ENCODE results near the gene TRPV3.
"Not testable (repeated sequence)": the region's sequence is repeated elsewhere in the genome, so short reads cannot be mapped to it uniquely, and the experiment has no call there.

The TRPV3 gene

DNA sequence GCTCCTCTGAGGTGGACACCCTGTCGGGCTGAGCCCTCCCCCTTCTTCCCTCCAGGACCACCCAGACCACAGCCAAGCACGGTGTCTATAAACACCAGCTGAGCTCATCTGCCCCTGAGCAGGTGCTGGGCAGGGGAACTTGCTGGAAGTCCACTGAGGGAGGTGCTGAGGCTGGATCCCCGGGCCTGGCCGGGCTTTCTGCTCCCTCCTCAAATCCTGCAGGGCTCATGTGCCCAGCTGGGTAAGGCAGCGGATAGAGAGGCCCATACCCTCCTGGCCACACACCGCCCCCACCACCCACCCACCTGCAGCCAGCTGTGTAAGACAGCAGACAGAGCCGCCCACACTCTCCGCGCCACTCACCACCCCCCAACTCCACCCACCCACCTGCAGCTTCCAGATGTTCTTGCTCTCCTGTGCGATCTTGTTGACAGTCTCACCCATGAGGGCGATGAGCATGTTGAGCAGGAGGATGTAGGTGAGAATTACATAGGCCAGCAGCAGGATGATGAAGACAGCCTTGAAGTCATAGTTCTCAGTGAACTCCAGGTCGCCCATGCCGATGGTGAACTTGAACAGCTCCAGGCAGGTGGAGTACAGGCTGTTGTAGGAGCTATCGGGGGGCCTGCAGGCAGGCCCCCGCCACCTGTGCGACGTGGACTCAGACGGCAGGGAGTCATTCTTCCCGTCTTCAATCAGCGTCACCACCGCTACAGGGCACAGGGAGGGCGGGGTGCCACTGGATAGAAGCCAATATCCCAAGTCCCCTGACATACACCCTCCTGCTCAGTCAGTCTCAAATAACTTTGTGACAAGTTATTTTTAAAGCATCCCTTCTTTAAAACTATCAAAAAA, 15.9 kb upstream of the TRPV3 start:
- no peak for DNase-seq

DNA sequence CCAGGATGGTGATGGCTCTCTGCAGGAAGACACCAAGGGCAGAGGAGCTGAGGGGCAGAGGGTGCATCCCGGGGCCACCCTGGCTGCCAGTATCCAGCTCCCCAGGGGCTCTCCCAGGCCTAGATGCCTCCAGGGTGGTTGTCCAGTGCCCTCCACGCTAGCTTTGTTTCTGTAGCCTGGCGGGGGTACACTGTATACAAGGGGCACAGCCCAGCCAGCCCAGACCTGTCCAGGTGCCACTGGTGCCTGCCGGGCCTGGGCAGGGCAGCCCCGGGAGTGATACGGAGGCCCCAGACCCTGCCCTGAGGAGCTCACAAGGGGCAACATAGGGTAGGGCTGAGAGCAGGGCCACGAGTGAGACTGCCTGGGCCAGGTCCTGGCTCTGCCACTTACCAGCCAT, 14.6 kb upstream of the TRPV3 start:
- no peak for DNase-seq

DNA sequence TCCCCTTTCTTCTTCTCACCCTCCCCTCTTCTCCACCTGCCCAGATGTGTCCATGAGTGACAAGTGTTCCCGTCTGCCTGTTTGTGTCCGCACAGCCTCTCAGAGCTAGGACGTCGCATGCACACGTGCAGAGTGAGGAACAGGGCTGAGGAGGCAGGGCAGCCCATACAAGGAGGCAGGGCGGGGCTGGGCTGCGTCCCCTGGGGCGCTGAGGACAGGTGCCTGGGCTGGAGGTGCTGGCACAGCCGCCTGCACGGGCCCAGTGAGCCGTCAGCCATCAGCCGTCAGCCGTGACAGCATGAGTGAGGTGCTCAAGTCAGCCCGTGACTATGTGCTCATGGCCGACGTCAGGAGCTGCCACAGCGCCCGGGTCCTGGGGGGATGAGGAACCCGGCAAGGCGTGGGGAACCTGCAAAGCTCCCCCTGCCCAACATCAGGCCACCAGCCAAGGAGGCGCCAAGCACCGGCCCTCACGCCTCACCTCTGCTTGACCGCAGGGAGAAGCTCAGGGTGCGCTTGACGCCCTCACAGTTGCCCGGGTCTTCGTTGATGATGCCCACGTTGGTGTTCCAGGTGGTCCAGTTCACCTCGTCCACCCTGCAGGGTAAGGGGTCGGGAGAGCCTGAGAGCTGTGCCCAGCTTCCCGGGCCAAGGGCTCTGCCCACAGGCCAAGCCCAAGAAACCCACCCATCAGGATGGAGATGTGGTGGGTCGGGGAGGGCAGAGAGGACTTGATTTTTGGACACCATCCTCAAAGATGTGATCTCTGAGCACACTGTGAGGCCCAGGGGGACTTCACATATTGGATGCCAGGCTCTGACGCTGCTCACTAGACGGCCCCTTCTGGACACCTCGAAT, 13.7 kb upstream of the TRPV3 start:
- no peak for DNase-seq

DNA sequence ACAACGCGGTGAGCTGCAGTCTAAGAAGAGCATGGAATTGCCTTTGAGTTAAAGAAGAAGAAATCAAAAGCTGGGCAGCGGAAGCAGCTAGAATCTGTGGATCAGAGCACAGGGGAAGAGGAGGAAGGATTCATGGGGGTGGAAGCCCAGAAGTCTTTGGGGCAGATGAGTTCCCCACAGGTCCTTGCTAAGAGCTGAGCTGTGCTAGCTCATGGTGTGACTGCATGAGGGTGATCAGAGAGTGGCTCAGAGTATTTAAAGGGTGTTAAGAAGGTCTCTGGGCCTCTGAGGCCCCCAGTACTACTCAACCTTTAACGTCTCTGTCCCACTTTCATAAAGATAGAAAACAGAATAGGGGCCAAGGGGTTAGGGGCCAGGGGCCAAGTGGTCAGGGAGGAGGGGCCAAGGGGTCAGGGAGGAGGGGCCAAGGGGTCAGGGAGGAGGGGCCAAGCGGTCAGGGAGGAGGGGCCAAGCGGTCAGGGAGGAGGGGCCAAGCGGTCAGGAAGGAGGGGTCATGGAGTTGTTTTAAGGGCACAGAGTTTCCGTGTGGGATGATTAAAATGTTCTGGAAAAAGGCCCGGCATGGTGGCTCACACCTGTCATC, 12.0 kb upstream of the TRPV3 start:
- no peak for DNase-seq

DNA sequence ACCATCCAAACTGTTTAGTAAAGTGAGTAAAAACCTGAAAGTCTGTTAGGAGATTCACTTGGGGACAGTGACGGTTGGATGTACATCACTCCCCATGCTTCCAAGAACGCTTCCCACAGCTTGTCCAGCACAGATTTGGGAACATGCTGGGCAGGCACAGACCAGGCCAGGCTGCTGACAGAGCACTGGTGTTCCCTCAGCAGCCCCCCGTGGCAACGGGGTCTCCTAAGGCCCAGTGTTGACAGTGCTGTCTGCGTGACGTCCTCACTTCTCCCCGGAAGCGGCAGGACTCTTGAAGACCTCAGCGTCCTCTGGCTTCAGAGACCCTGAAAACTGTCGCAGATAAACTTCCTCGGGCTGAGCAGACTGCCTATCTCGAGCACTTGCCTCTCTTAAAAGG, 8.9 kb upstream of the TRPV3 start:
- DNase-seq = no peak

GRCh38 chr17:3565143-3565542, 7.5 kb upstream of the TRPV3 start:
- DNase-seq = no peak

DNA sequence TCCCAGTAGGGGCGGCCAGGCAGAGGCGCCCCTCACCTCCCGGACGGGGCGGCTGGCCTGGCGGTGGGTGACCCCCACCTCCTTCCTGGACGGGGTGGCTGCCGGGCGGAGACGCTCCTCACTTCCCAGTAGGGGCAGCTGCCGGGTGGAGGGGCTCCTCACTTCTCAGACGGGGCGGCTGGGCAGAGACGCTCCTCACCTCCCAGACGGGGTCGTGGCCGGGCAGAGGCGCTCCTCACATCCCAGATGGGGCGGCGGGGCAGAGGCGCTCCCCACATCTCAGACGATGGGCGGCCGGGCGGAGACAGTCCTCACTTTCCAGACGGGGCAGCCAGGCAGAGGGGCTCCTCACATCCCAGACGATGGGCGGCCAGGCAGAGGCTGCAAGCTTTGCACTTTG, 6.6 kb upstream of the TRPV3 start:
- DNase-seq = not testable (repeated sequence)

DNA sequence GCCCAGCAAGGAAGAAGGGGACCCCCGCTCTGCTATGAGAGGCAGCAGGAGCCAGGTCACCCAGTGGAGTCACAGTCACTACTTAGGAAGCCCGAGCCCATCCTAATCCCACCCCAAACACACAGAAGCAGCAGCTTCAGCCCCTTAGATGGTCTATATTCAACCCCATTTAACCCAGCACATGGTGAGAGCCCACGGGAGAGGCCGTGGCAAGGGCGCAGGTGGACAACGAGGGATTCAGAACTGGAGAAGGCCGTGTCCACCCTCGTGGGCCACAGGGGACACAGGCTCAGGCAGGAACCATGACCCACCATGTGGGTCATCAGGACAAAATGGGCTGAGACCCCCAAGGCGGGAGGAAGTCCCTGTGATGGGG, 1.6 kb upstream of the TRPV3 start:
- no peak for DNase-seq

- DNase-seq = peak; percentile 48 to 67
Measured at GRCh38 chr17:3558603-3559269, 1.1 kb upstream of the TRPV3 start.

- peak in 1 of 2 donors; percentile 18 for DNase-seq
Measured at GRCh38 chr17:3556916-3557767, 470 bp downstream of the TRPV3 start.

- DNase-seq = no peak
Measured at GRCh38 chr17:3556239-3556915, 1.2 kb downstream of the TRPV3 start.

DNA sequence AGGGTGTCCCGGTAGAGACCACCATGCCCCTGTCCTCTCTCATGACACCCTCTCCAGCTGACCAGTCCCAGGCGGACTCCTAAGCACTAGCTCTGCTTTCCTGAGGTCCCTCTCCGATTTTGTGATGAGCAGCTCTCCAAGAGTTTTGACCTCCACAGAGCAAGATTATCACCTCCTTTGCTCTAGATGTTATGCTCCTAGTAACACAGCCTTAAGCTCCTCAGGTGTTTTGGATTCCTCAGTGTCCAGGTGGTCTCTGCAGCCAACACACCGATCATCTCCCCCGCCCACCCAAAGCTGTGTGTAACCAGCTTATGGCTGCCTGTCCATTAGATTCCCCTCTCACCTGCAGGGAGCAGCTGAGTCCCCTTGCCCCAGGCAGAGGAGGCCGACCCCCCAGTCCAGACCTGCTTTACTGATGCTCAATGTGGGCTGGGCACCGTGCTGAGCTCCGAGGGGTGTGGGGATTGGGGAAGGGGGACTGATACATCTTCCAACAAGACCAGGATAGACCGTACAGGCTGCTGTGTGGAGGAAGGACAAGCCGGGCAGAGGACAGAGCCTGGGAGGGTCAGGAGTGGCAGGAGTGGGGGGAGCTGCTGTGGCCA, 2.3 kb downstream of the TRPV3 start:
- no peak for DNase-seq

- no peak for DNase-seq
Measured at GRCh38 chr17:3554440-3554839, 3.2 kb downstream of the TRPV3 start.

DNA sequence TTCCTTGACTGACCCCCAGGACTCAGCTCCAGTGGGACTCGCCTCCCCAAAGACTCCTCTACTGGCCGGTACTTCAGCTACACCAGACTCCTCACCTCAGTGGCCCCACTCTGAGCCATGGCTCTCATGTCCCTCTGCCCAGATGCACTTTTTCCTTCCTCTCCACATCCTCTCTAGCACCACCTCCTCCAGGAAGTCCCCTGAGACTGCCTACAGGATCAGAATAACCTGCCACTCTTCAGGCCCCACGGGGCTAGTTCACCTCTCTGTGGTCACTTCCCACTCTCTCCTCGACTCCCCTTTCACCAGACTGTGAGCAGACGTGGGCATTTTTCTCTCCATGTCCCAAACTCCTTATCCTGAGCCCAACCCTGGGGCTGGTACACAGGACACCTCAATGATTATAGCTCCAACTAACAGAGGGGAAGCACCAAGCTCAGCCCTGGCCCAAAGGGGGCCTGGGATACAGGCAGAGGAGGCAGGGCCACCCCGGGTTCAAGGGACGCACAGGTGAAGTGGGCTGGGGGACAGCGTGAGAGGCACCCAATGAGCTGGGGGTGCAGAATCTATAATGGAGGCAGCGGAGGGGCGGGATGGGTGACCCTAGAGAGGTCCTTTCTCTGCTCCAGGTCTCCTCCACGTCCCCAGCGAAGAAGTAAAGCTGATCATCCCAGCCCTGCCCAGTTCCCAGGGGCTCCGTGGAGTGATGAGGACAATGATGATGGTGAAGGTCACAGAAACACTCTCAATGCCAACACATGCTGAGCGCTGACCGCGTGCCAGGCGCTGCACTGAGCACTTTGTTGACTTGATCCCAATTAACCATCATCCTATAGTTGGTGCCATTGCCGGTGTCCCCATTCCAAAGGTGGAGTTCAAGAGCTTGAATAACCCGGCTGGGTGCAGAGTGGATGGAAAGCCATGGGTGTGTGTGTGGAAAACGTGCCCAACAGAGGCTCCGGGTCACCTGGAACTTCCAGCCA, 3.9 kb downstream of the TRPV3 start:
- no peak for DNase-seq

GRCh38 chr17:3552916-3553315, 4.7 kb downstream of the TRPV3 start:
- no peak for DNase-seq

- DNase-seq = no peak
Measured at GRCh38 chr17:3551189-3551588, 6.4 kb downstream of the TRPV3 start.

DNA sequence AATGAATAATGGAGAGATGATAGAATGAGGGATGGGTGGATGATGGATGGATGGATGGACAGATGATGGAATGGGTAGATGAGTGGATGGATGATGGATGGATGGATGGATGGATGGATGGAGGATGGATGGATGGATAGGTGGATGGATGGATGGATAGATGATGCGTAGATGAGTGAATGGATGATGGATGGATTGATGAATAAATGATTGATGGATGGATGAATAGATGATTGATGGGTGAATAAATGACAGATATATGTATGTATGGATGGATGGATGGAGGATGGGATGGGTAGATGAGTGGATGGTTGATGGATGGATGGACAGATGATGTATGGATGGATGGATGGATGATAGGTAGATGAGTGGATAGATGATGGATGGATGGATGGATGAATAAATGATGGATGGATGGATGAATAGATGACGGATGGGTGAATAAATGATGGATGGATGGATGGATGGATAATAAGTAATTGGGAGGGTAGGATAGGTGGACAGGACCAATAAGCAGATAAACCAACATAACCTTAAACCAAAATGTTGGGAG, 7.9 kb downstream of the TRPV3 start:
- DNase-seq = no peak

GRCh38 chr17:3547628-3548027, 10.0 kb downstream of the TRPV3 start:
- no peak for DNase-seq

- DNase-seq = no peak
Measured at GRCh38 chr17:3546997-3547396, 10.6 kb downstream of the TRPV3 start.

DNA sequence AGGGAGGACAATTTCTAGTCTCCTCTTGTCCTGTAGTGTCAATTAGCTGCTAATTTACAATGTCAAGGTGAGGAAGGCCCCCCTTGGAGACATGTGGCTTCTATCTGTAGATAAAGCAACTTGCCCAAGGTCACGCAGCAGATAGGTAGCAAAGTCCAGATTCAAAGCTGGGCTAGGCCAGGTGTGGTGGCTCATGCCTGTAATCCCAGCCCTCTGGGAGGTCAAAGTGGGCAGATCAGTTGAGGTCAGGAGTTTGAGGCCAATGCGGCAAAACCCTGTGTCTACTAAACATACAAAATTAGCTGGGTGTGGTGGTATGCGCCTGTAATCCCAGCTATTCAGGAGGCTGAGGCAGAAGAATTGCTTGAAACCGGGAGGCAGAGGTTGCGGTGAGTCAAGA, 11.1 kb downstream of the TRPV3 start:
- DNase-seq = no peak
